ENCODE data around the gene PTPRT.

Gene PTPRT

DNA sequence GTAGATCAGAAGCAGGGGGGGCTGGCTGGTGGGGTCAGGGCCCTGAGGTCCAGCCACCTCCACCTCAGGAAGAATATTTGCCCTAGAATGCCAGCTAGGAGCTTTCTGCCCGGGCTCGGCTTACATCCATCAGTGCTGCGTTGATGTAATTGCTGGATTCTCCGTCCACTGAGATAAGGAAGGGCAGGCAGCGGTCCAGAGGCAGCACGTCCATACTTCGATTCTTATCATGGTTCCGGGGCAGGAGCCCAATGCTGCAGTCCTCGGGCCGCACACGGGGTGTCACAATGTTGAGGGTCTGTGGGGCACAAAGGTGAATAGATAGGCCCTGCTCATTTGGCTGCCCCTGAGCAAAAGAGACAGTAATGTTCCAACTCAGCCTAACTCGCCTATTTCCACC lies 1087.7 kb downstream of the PTPRT start:
- TF ChIP-seq, protein P1, sequence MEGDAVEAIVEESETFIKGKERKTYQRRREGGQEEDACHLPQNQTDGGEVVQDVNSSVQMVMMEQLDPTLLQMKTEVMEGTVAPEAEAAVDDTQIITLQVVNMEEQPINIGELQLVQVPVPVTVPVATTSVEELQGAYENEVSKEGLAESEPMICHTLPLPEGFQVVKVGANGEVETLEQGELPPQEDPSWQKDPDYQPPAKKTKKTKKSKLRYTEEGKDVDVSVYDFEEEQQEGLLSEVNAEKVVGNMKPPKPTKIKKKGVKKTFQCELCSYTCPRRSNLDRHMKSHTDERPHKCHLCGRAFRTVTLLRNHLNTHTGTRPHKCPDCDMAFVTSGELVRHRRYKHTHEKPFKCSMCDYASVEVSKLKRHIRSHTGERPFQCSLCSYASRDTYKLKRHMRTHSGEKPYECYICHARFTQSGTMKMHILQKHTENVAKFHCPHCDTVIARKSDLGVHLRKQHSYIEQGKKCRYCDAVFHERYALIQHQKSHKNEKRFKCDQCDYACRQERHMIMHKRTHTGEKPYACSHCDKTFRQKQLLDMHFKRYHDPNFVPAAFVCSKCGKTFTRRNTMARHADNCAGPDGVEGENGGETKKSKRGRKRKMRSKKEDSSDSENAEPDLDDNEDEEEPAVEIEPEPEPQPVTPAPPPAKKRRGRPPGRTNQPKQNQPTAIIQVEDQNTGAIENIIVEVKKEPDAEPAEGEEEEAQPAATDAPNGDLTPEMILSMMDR (conservative IDR thresholded peaks at IDR 0.05; ENCODE audit: low read depth), result no peak
- CTCF ChIA-PET, result no interaction called here
- POLR2A ChIA-PET (ENCODE audit: low non-redundant PET), result no interaction called here
- H3K27ac ChIP-seq, result no peak overlapping the region
- DNase-seq (ENCODE audit: low spot score), result no peak

DNA sequence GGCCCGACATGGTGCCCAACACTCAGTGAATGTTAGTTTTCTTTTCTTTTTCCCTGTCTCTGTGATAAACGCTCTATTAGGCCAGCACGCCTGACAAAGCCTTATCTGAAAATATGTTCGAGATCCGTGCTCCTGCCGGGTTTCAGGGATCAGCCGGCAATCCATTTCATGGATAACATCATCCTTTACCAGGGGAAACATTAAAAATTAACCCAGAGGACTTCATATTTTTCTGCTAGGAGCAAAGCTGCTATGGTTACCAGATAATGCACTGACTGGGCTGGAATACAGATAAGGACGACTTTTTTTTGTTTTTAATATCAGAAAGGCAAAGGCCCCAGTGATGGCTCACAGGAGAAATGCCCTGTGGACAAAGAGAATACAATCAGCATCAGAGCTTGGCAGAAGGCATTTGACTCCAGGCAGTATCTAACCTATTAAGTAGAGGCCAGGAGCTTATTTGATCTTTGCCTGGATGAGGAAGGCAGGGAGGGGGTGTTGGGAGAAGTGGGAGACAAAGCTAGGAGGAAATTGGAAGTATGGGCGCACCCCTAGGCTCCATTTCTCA lies 1089.5 kb downstream of the PTPRT start:
- no peak for DNase-seq (ENCODE audit: low spot score)
- H3K27ac ChIP-seq, result no peak overlapping the region
- POLR2A ChIA-PET (ENCODE audit: low non-redundant PET), result no interaction called here
- TF ChIP-seq, protein P1 (conservative IDR thresholded peaks at IDR 0.05; ENCODE audit: low read depth), result no peak
- CTCF ChIA-PET, result no interaction called here

DNA sequence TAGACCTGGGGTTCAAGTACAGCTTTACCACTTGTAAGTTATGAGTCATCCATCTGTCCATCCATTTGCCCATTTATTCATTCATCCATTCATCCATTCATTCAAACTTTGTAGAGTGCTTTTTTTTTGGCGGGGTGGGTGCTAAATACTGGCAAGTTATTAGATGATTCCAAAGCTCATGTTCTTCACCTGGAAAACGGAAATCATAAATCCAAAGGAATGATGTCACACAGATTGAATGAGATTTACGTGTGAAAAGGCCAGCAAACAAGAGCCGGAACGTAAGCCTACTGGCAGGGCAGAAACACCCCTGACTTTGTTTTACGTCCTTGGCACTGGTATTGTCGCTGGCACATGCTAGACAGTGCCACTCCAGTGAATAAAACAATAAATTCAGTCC lies 1090.6 kb downstream of the PTPRT start:
- ChIA-PET CTCF (no interaction called here), POLR2A (ENCODE audit: low non-redundant PET) (no interaction called here)
- no peak overlapping the region for H3K27ac ChIP-seq
- DNase-seq (ENCODE audit: low spot score), result no peak
- TF ChIP-seq, protein P1 (conservative IDR thresholded peaks at IDR 0.05; ENCODE audit: low read depth), result no peak

DNA sequence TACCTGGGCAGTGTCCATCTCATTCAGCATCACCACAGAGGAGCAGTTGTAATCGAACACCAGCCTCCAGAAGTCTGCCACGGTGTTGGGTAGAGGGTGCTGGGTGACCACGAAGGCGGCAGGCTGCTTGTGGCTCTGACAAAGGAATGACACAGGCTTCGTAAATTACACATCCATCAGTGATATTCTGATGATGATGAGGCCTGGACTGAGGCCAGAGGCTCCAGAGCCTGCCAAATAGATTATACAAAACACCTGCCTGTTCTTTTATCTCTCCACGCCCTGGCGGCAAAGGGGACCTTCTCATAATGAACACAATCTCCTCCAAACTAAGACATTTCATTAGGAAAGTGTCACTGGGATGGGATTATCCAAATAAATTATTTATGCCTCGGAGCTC lies 1091.3 kb downstream of the PTPRT start:
- POLR2A ChIA-PET (ENCODE audit: low non-redundant PET), result no interaction called here
- TF ChIP-seq, protein P1 (conservative IDR thresholded peaks at IDR 0.05; ENCODE audit: low read depth), result no peak
- CTCF ChIA-PET, result no interaction called here
- H3K27ac ChIP-seq, result no peak overlapping the region
- no peak for DNase-seq (ENCODE audit: low spot score)

DNA sequence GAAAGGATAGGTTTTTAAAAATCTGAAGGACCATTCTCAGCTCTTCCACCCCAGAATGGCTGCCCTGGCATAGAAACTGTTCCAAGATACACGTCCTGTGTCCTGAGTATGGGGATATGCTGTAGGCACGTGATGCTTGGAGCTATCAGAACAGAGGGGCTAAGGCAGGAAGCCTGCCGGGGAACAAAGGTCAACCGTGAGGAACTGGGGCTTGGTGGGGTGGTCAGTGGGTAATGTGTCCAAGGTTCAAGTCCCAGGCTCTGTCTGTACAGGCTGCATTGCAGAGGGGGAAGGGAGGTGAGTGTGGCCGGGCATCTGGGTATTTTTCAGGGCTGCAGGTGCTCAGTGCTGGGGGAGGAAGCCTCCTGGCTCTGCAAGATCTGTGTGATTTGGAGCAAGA lies 1092.0 kb downstream of the PTPRT start:
- ChIA-PET POLR2A (ENCODE audit: low non-redundant PET) (no interaction called here), CTCF (no interaction called here)
- H3K27ac ChIP-seq, result no peak overlapping the region
- TF ChIP-seq, protein P1 (conservative IDR thresholded peaks at IDR 0.05; ENCODE audit: low read depth), result no peak
- no peak for DNase-seq (ENCODE audit: low spot score)

DNA sequence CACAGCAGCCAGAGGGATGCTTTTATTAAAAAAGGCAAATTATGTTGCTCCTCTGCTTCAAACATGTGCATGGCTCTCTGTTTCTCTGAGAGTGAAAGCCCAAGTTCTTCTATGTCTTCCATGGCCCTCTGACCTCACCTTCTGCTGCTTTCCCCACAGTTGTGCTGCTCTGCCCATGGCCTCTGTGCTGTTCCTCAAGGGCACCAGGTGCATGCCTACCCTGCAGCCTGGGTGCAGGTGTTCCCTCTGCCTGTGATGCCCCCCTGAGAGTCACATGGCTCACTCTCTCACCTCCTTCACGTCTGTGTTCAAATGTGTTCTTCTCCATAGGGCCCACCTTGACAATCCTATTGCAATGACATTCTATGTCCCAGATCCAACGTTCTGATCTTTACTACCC lies 1094.5 kb downstream of the PTPRT start:
- no peak overlapping the region for H3K27ac ChIP-seq
- CTCF ChIA-PET, result no interaction called here
- no peak for DNase-seq (ENCODE audit: low spot score)
- TF ChIP-seq, protein P1 (conservative IDR thresholded peaks at IDR 0.05; ENCODE audit: low read depth), result no peak
- POLR2A ChIA-PET (ENCODE audit: low non-redundant PET), result no interaction called here

Measured in RWPE1 (cell line).